WTC11 (cell line): ENCODE data around the gene ETNK1.

ENCODE experiments used
- CREB1 ChIP-seq: sonication (generic); formaldehyde crosslinking; IDR thresholded peaks from 2 replicates; pipeline ENCODE4 v1.8.0; 2023; ENCODE audit warnings: mild to moderate bottlenecking, missing genetic modification reagents
- GTF2I ChIP-seq: fragments of 250-450 bp; sonication (Bioruptor Pico); conservative IDR thresholded peaks from 2 replicates; pipeline ENCODE4 v1.4.0; 2021; ENCODE audit warnings: mild to moderate bottlenecking
- IRF2 ChIP-seq: sonication (generic); formaldehyde crosslinking; IDR thresholded peaks from 2 replicates; pipeline ENCODE4 v1.8.0; 2022; ENCODE audit warnings: low read depth, missing genetic modification reagents, borderline replicate concordance
- ZNF317 ChIP-seq: sonication (generic); formaldehyde crosslinking; IDR thresholded peaks from 2 replicates; pipeline ENCODE4 v1.8.1; 2023; ENCODE audit warnings: low read depth, mild to moderate bottlenecking, moderate library complexity, missing genetic modification reagents, borderline replicate concordance
- TF ChIP-seq, protein P1 (sequence below): sonication (generic); formaldehyde crosslinking; conservative IDR thresholded peaks from 2 replicates; pipeline ENCODE4 v1.8.1; 2022; ENCODE audit warnings: mild to moderate bottlenecking, missing genetic modification reagents
- TF ChIP-seq, protein P2 (sequence below): sonication (generic); formaldehyde crosslinking; IDR thresholded peaks from 2 replicates; pipeline ENCODE4 v1.8.1; 2023; ENCODE audit warnings: mild to moderate bottlenecking, missing genetic modification reagents
- TF ChIP-seq, protein P3 (sequence below): fragments of 200-600 bp; IDR thresholded peaks from 2 replicates; pipeline ENCODE4 v1.8.0; 2022; ENCODE audit warnings: antibody characterized with exemption
- TF ChIP-seq, protein P4 (sequence below): sonication (generic); formaldehyde crosslinking; IDR thresholded peaks from 2 replicates; pipeline ENCODE4 v1.8.1; 2023; ENCODE audit warnings: mild to moderate bottlenecking, missing genetic modification reagents, borderline replicate concordance
- TF ChIP-seq, protein P5 (sequence below): sonication (generic); formaldehyde crosslinking; IDR thresholded peaks from 2 replicates; pipeline ENCODE4 v1.8.1; 2023; ENCODE audit warnings: mild to moderate bottlenecking, moderate library complexity, missing genetic modification reagents

DNA sequence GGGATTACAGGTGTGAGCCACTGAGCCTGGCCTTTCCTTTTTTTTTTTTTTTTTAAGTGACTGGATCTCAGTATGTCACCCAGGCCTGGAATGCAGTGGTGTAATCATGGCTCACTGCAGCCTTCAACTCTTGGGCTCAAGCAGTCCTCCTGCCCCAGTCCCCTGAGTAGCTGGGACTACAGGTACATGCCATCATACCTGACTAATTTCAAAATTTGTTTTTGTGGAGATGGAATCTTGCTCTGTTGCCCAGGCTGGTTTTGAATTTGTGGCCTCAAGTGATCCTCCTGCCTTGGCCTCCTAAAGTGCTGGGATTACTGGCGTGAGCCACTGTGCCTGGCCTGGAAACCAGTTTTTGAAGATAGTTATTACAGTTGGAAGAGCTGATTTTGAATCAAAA is 37.4 kb downstream of the ETNK1 start:
- TF ChIP-seq GTF2I, result no peak
- TF ChIP-seq, protein P1, sequence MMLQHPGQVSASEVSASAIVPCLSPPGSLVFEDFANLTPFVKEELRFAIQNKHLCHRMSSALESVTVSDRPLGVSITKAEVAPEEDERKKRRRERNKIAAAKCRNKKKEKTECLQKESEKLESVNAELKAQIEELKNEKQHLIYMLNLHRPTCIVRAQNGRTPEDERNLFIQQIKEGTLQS (CRISPR knock-in tag), result no peak
- no peak for TF ChIP-seq CREB1 (CRISPR knock-in tag)
- TF ChIP-seq, protein P2, sequence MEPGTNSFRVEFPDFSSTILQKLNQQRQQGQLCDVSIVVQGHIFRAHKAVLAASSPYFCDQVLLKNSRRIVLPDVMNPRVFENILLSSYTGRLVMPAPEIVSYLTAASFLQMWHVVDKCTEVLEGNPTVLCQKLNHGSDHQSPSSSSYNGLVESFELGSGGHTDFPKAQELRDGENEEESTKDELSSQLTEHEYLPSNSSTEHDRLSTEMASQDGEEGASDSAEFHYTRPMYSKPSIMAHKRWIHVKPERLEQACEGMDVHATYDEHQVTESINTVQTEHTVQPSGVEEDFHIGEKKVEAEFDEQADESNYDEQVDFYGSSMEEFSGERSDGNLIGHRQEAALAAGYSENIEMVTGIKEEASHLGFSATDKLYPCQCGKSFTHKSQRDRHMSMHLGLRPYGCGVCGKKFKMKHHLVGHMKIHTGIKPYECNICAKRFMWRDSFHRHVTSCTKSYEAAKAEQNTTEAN, result no peak
- TF ChIP-seq, protein P3, sequence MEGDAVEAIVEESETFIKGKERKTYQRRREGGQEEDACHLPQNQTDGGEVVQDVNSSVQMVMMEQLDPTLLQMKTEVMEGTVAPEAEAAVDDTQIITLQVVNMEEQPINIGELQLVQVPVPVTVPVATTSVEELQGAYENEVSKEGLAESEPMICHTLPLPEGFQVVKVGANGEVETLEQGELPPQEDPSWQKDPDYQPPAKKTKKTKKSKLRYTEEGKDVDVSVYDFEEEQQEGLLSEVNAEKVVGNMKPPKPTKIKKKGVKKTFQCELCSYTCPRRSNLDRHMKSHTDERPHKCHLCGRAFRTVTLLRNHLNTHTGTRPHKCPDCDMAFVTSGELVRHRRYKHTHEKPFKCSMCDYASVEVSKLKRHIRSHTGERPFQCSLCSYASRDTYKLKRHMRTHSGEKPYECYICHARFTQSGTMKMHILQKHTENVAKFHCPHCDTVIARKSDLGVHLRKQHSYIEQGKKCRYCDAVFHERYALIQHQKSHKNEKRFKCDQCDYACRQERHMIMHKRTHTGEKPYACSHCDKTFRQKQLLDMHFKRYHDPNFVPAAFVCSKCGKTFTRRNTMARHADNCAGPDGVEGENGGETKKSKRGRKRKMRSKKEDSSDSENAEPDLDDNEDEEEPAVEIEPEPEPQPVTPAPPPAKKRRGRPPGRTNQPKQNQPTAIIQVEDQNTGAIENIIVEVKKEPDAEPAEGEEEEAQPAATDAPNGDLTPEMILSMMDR, result no peak
- TF ChIP-seq, protein P4, sequence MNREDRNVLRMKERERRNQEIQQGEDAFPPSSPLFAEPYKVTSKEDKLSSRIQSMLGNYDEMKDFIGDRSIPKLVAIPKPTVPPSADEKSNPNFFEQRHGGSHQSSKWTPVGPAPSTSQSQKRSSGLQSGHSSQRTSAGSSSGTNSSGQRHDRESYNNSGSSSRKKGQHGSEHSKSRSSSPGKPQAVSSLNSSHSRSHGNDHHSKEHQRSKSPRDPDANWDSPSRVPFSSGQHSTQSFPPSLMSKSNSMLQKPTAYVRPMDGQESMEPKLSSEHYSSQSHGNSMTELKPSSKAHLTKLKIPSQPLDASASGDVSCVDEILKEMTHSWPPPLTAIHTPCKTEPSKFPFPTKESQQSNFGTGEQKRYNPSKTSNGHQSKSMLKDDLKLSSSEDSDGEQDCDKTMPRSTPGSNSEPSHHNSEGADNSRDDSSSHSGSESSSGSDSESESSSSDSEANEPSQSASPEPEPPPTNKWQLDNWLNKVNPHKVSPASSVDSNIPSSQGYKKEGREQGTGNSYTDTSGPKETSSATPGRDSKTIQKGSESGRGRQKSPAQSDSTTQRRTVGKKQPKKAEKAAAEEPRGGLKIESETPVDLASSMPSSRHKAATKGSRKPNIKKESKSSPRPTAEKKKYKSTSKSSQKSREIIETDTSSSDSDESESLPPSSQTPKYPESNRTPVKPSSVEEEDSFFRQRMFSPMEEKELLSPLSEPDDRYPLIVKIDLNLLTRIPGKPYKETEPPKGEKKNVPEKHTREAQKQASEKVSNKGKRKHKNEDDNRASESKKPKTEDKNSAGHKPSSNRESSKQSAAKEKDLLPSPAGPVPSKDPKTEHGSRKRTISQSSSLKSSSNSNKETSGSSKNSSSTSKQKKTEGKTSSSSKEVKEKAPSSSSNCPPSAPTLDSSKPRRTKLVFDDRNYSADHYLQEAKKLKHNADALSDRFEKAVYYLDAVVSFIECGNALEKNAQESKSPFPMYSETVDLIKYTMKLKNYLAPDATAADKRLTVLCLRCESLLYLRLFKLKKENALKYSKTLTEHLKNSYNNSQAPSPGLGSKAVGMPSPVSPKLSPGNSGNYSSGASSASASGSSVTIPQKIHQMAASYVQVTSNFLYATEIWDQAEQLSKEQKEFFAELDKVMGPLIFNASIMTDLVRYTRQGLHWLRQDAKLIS (CRISPR knock-in tag), result no peak
- TF ChIP-seq ZNF317 (CRISPR knock-in tag), result no peak
- TF ChIP-seq IRF2 (CRISPR knock-in tag), result no peak
- TF ChIP-seq, protein P5, sequence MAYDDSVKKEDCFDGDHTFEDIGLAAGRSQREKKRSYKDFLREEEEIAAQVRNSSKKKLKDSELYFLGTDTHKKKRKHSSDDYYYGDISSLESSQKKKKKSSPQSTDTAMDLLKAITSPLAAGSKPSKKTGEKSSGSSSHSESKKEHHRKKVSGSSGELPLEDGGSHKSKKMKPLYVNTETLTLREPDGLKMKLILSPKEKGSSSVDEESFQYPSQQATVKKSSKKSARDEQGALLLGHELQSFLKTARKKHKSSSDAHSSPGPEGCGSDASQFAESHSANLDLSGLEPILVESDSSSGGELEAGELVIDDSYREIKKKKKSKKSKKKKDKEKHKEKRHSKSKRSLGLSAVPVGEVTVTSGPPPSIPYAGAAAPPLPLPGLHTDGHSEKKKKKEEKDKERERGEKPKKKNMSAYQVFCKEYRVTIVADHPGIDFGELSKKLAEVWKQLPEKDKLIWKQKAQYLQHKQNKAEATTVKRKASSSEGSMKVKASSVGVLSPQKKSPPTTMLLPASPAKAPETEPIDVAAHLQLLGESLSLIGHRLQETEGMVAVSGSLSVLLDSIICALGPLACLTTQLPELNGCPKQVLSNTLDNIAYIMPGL (CRISPR knock-in tag), result no peak
